HepG2 (cell line): Measurements from ENCODE around the gene NCS1. TPM values are rescaled to one million over a fixed set of nuclear protein-coding genes. Genes with fewer than 3 reads are reported as not detected.

ENCODE experiments used
- ATAC-seq: fragments of 200-7000 bp; cut with Tn5 transposase; 3 replicates; pipeline ENCODE4 v1.9.1; 2020; ENCODE audit warnings: mild to moderate bottlenecking, moderate library complexity
- BruUV-seq: library from RNA; stranded (reverse); fragments of 400-500 nt; replicated peaks from 2 replicates; lab custom pipeline; 2021; lab: Mats Ljungman, UMichigan
- CTCF ChIA-PET: fragments of 300-600 bp; formaldehyde crosslinking; extraction: SDS; loops from one replicate; lab custom pipeline; 2021; ENCODE audit warnings: low total read pairs, inconsistent platforms, low intra/inter-chr PET ratio; lab: Yijun Ruan, JAX
- POLR2A ChIA-PET: fragments of 350-600 bp; sonication (Branson Sonifier 250); formaldehyde crosslinking; loops from one replicate; lab custom pipeline; 2020; ENCODE audit warnings: antibody characterized with exemption, inconsistent platforms; lab: Yijun Ruan, JAX
- DNase-seq: peaks from one replicate; pipeline ENCODE4 v3.0.0-alpha.2; 2015; ENCODE audit warnings: low spot score
- FAIRE-seq: peaks from 3 replicates; lab custom pipeline; 2011; peaks lifted over from hg19 to GRCh38; lab: Jason Lieb, UNC
- H2AFZ ChIP-seq: one replicate; pipeline ENCODE4 v1.6.1; 2011; ENCODE audit warnings: low read length, inconsistent platforms
- H3K27ac ChIP-seq: fragments of 300-600 bp; 3 replicates; pipeline ENCODE4 v1.8.0; 2011; ENCODE audit warnings: mixed run types, mild to moderate bottlenecking, mixed read lengths, low read length, inconsistent platforms; ENCODE audit not compliant: insufficient read depth; ENCODE audit errors: extremely low read length
- H3K27me3 ChIP-seq, 2 experiments: fragments of 200-600 bp in 1 of 2; 2 replicates in 1 of 2; 3 replicates in 1 of 2; pipeline versions ENCODE4 v1.6.0 to v1.8.0; 2011; ENCODE audit warnings: low read length in 2 of 2, mild to moderate bottlenecking in 2 of 2, moderate library complexity in 2 of 2, inconsistent platforms in 1 of 2; ENCODE audit not compliant: insufficient read depth in 2 of 2, control insufficient read depth in 1 of 2
- H3K36me3 ChIP-seq, 2 experiments: fragments of 200-600 bp in 1 of 2; replicated peaks in 1 of 2; 2 replicates in 1 of 2; 3 replicates in 1 of 2; pipeline versions ENCODE4 v1.5.1 to v1.8.0; 2011; ENCODE audit warnings: low read length in 2 of 2, inconsistent platforms in 1 of 2; ENCODE audit not compliant: insufficient read depth in 2 of 2, control insufficient read depth in 1 of 2
- H3K4me1 ChIP-seq: 2 replicates; pipeline ENCODE4 v1.5.1; 2012; ENCODE audit warnings: low read length, inconsistent platforms; ENCODE audit not compliant: insufficient read depth
- H3K4me2 ChIP-seq: 2 replicates; pipeline ENCODE4 v1.6.0; 2011; ENCODE audit warnings: low read depth, low read length, inconsistent platforms
- H3K4me3 ChIP-seq, 3 experiments: fragments of 200-600 bp in 1 of 3; sonication (generic), shearing (Covaris generic) in 1 of 3; replicated peaks in 1 of 3; 2 replicates each; pipeline ENCODE4 v1.5.1; 2011 to 2016; ENCODE audit warnings: low read length in 3 of 3, inconsistent platforms in 2 of 3, low read depth in 2 of 3, mild to moderate bottlenecking in 2 of 3, control low read depth in 1 of 3, mixed read lengths in 1 of 3; ENCODE audit not compliant: insufficient read depth in 1 of 3
- H3K79me2 ChIP-seq: one replicate; pipeline ENCODE4 v1.6.1; 2011; ENCODE audit warnings: low read length, inconsistent platforms; ENCODE audit not compliant: insufficient read depth
- H3K9ac ChIP-seq: 2 replicates; pipeline ENCODE4 v1.6.0; 2011; ENCODE audit warnings: mild to moderate bottlenecking, low read depth, low read length, inconsistent platforms; ENCODE audit not compliant: insufficient read depth
- H3K9me3 ChIP-seq: 2 replicates; pipeline ENCODE4 v1.5.1; 2012; ENCODE audit warnings: mild to moderate bottlenecking, low read length
- H4K20me1 ChIP-seq: 2 replicates; pipeline ENCODE4 v1.6.0; 2011; ENCODE audit warnings: inconsistent platforms, mild to moderate bottlenecking, low read length, moderate library complexity; ENCODE audit not compliant: insufficient read depth
- FOXC1 ChIP-seq: sonication (generic); formaldehyde crosslinking; IDR thresholded peaks from 2 replicates; pipeline ENCODE4 v1.8.0; 2022; ENCODE audit warnings: mild to moderate bottlenecking, missing genetic modification reagents, borderline replicate concordance
- HMG20B ChIP-seq: conservative IDR thresholded peaks from 2 replicates; pipeline ENCODE4 v1.6.1; 2016; ENCODE audit warnings: missing genetic modification reagents, missing compliant biosample characterization
- HNRNPL ChIP-seq: fragments of 200-400 bp; formaldehyde crosslinking; IDR thresholded peaks from 2 replicates; pipeline ENCODE4 v1.6.1; 2017; ENCODE audit warnings: mild to moderate bottlenecking, low read depth, low read length
- KAT2B ChIP-seq: fragments of 150-350 bp; IDR thresholded peaks from 2 replicates; pipeline ENCODE4 v1.6.1; 2014; ENCODE audit warnings: low read depth, low read length, borderline replicate concordance
- MIXL1 ChIP-seq: IDR thresholded peaks from 2 replicates; pipeline ENCODE4 v1.6.1; 2016
- MNT ChIP-seq: fragments of 450-650 bp; IDR thresholded peaks from 2 replicates; pipeline ENCODE4 v1.6.1; 2016
- MXD1 ChIP-seq: sonication (generic); formaldehyde crosslinking; IDR thresholded peaks from 2 replicates; pipeline ENCODE4 v1.4.0; 2020; ENCODE audit warnings: mild to moderate bottlenecking, missing genetic modification reagents
- NCOA1 ChIP-seq: sonication (generic); formaldehyde crosslinking; IDR thresholded peaks from 2 replicates; pipeline ENCODE4 v1.9.0; 2021; ENCODE audit warnings: missing genetic modification reagents
- RORA ChIP-seq: sonication (generic); formaldehyde crosslinking; IDR thresholded peaks from 2 replicates; pipeline ENCODE4 v1.5.0; 2020; ENCODE audit warnings: mild to moderate bottlenecking, missing genetic modification reagents, moderate library complexity
- SPEN ChIP-seq: sonication (generic); formaldehyde crosslinking; IDR thresholded peaks from 2 replicates; pipeline ENCODE4 v1.5.1; 2020; ENCODE audit warnings: low read depth, mild to moderate bottlenecking, missing genetic modification reagents
- U2AF2 ChIP-seq: fragments of 200-400 bp; formaldehyde crosslinking; IDR thresholded peaks from 2 replicates; pipeline ENCODE4 v1.6.1; 2017; ENCODE audit warnings: low read depth, mild to moderate bottlenecking, low read length
- ZBTB33 ChIP-seq: sonication (generic); formaldehyde crosslinking; IDR thresholded peaks from 2 replicates; pipeline ENCODE4 v1.4.0; 2020; ENCODE audit warnings: missing genetic modification reagents
- ZNF124 ChIP-seq: sonication (generic); formaldehyde crosslinking; IDR thresholded peaks from 2 replicates; pipeline ENCODE4 v1.4.0; 2020; ENCODE audit warnings: missing genetic modification reagents
- ZNF350 ChIP-seq: sonication (generic); formaldehyde crosslinking; IDR thresholded peaks from 2 replicates; pipeline ENCODE4 v1.4.0; 2020; ENCODE audit warnings: mild to moderate bottlenecking, low read depth, missing genetic modification reagents, borderline replicate concordance
- ZNF766 ChIP-seq: sonication (generic); formaldehyde crosslinking; IDR thresholded peaks from 2 replicates; pipeline ENCODE4 v1.5.0; 2020; ENCODE audit warnings: missing genetic modification reagents, borderline replicate concordance
- ZNF792 ChIP-seq: IDR thresholded peaks from 2 replicates; pipeline ENCODE4 v1.6.1; 2016
- WGBS: methylation state at CpG from one replicate; pipeline ENCODE4 v1.1.6; 2017; ENCODE audit warnings: low lambda C conversion rate; 5-methylcytosine and 5-hydroxymethylcytosine counted together
- in situ Hi-C: cut with HindIII; loops from 2 replicates; pipeline ENCODE4 v1.10.0; 2017; ENCODE audit warnings: low pct_unique_long_range_greater_than_20kb; ENCODE audit not compliant: extremely low pct_ligation_motif_present
- intact Hi-C: fragments of 100-400 bp; cut with micrococcal nuclease; formaldehyde crosslinking; loops from one replicate; pipeline ENCODE4 v1.10.0; 2022; ENCODE audit not compliant: unreplicated experiment
- polyA plus RNA-seq, 8 experiments: library from polyadenylated mRNA; depleted of rRNA in 3 of 8; stranded (reverse) in 7 of 8; unstranded in 1 of 8; fragments of >200 nt; fragmentation: Illumina TruSeq in 4 of 8; extraction: Trizol in 4 of 8; gene quantifications; 2 replicates each; pipeline versions ENCODE4 v1.2.1 to v1.2.3, GENCODE V29; 2011 to 2016; ENCODE audit warnings: low read depth in 4 of 8, missing spikeins in 1 of 8, mixed read lengths in 1 of 8; ENCODE audit not compliant: insufficient read depth in 1 of 8
- total RNA-seq, 5 experiments: library from RNA; depleted of rRNA; stranded (reverse); fragments of >200 nt; fragmentation: Illumina TruSeq; extraction: Trizol; gene quantifications; 2 replicates each; pipeline ENCODE4 v1.2.3, GENCODE V29; 2016; ENCODE audit warnings: low read depth in 1 of 5

The NCS1 gene
- total and polyA plus RNA-seq, 2 of the 13 experiments (the other 11 are each of a cell fraction or from before 2014, with no cell fraction given): 4.7 to 6.1 TPM

DNA sequence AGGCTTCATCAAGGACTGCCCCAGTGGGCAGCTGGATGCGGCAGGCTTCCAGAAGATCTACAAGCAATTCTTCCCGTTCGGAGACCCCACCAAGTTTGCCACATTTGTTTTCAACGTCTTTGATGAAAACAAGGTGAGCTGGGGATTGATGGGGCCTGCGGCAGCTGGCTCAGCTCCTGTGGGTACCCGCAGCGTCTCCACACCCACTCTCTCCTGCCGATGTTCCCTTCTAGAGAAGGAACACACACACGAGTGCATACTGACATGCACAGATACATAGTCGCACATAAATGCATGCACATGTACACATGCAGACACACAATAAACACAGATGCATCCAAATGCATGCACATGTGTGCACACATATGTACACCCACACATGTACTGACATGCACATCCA lies 45.6 kb downstream of the NCS1 start:
- Histone ChIP-seq H4K20me1 (no peaks in the 10 kb centered on the region), H3K9me3 (no peaks in the 10 kb centered on the region), H3K79me2 (no peaks in the 10 kb centered on the region), H3K4me2 (no peak overlapping the region), H3K4me3 (no peak overlapping the region), H3K4me1 (no peaks in the 10 kb centered on the region), H3K27ac (no peak overlapping the region), H3K9ac (no peak overlapping the region), H3K36me3 (no peaks in the 10 kb centered on the region), H2AFZ (no peak overlapping the region), H3K27me3 (no peaks in the 10 kb centered on the region)
- no peak for FAIRE-seq
- CTCF ChIA-PET: no interaction called here
- intact Hi-C loops (no loop called here), in situ Hi-C loops (no loop called here)
- BruUV-seq: no TSS peak
- no peak for DNase-seq
- ATAC-seq: no peak
- POLR2A ChIA-PET: no interaction called here
- TF ChIP-seq MIXL1 (CRISPR knock-in tag): no peak
- peak; percentile 66 for TF ChIP-seq MNT
- TF ChIP-seq ZNF124 (CRISPR knock-in tag): no peak
- WGBS: 91% methylated on average over 10 of the region's 10 CpGs

DNA sequence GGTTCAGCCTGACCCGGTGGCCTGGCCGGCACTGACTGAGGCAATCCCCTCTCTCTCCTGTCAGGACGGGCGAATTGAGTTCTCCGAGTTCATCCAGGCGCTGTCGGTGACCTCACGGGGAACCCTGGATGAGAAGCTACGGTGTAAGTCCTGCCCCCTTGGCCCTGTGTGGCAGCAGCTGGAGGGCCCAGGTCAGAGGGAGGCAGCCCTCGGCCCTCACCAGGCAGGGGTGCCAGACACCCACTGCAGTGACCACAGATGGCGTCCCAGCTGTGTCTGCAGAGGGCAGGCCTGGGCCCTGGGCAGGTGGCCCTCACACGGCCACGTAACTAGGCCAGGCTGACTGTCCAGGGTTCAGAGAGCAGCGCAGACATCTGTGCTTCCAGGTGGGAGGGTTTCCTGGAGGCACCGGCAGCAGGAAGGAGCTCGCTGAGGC lies 47.5 kb downstream of the NCS1 start:
- ChIA-PET CTCF (no interaction called here), POLR2A (no interaction called here)
- Histone ChIP-seq H2AFZ (no peak overlapping the region), H3K9ac (no peak overlapping the region), H3K79me2 (no peaks in the 10 kb centered on the region), H3K9me3 (no peaks in the 10 kb centered on the region), H3K36me3 (no peaks in the 10 kb centered on the region), H3K4me3 (no peak overlapping the region), H3K4me1 (no peaks in the 10 kb centered on the region), H3K27ac (no peak overlapping the region), H4K20me1 (no peaks in the 10 kb centered on the region), H3K27me3 (no peaks in the 10 kb centered on the region), H3K4me2 (no peak overlapping the region)
- intact Hi-C loops (no loop called here), in situ Hi-C loops (no loop called here)
- WGBS: 87% methylated on average over 7 of the region's 16 CpGs
- no peak for FAIRE-seq
- no peak for DNase-seq
- peak; percentile 50 for ATAC-seq
- no TSS peak for BruUV-seq
- TF ChIP-seq FOXC1 (no peak), SPEN (CRISPR knock-in tag) (no peak), RORA (no peak), ZNF766 (CRISPR knock-in tag) (no peak), NCOA1 (CRISPR knock-in tag) (no peak), ZNF792 (no peak), ZBTB33 (no peak), KAT2B (no peak), U2AF2 (no peak), HNRNPL (peak; percentile 76), ZNF350 (no peak), HMG20B (CRISPR knock-in tag) (no peak), MXD1 (CRISPR knock-in tag) (no peak)
